PC-9 (cell line): ENCODE measurements around the gene ALK. TPM values are rescaled to one million over a fixed set of nuclear protein-coding genes. Genes with fewer than 3 reads are reported as not detected.

Source experiments
- BruUV-seq: library from RNA; stranded (reverse); fragments of 400-500 nt; replicated peaks from 2 replicates; lab custom pipeline; 2021; lab: Mats Ljungman, UMichigan
- CTCF ChIA-PET: fragments of 300-600 bp; sonication (Branson Sonifier 250); formaldehyde crosslinking; loops from one replicate; lab custom pipeline; 2022; ENCODE audit warnings: antibody characterized with exemption; lab: Charles Lee
- POLR2A ChIA-PET: fragments of 300-600 bp; sonication (Branson Sonifier 250); formaldehyde crosslinking; loops from one replicate; lab custom pipeline; 2022; ENCODE audit warnings: antibody characterized with exemption; ENCODE audit not compliant: unreplicated experiment; lab: Charles Lee
- DNase-seq, 2 experiments: peaks; one replicate each; pipeline versions ENCODE4 v3.0.0 to v3.0.0-alpha.2; 2015 to 2022; ENCODE audit warnings: mixed read lengths in 1 of 2
- H2AFZ ChIP-seq: fragments of 200-600 bp; sonication (generic); 2 replicates; pipeline ENCODE4 v1.8.1; 2017; ENCODE audit warnings: antibody characterized with exemption
- H3F3A ChIP-seq: fragments of 200-600 bp; sonication (generic); 2 replicates; pipeline ENCODE4 v1.8.1; 2017; ENCODE audit warnings: antibody characterized with exemption, mild to moderate bottlenecking, low read depth; ENCODE audit not compliant: insufficient read depth
- H3K27ac ChIP-seq: fragments of 200-600 bp; sonication (generic); 2 replicates; pipeline ENCODE4 v1.6.1; 2016; ENCODE audit warnings: mixed run types
- H3K27me3 ChIP-seq: fragments of 200-600 bp; sonication (generic); 2 replicates; pipeline ENCODE4 v1.6.1; 2016; ENCODE audit warnings: low read depth, mixed run types; ENCODE audit not compliant: insufficient read depth
- H3K36me3 ChIP-seq: fragments of 200-600 bp; sonication (generic); 2 replicates; pipeline ENCODE4 v1.6.1; 2016; ENCODE audit warnings: low read depth, mixed run types
- H3K4me1 ChIP-seq: fragments of 200-600 bp; sonication (generic); replicated peaks from 2 replicates; pipeline ENCODE4 v1.6.1; 2016; ENCODE audit warnings: mixed run types; ENCODE audit not compliant: insufficient read depth
- H3K4me2 ChIP-seq: fragments of 200-600 bp; sonication (generic); 2 replicates; pipeline ENCODE4 v1.6.1; 2017; ENCODE audit warnings: mixed run types
- H3K4me3 ChIP-seq: fragments of 200-600 bp; sonication (generic); 2 replicates; pipeline ENCODE4 v1.6.1; 2016; ENCODE audit warnings: mixed run types
- H3K79me2 ChIP-seq: fragments of 200-600 bp; sonication (generic); 2 replicates; pipeline ENCODE4 v1.6.1; 2017; ENCODE audit warnings: low read depth, mixed run types
- H3K9me2 ChIP-seq: fragments of 200-600 bp; sonication (generic); 2 replicates; pipeline ENCODE4 v1.8.1; 2017; ENCODE audit warnings: mild to moderate bottlenecking; ENCODE audit not compliant: insufficient read depth
- H3K9me3 ChIP-seq: fragments of 200-600 bp; sonication (generic); 2 replicates; pipeline ENCODE4 v1.8.1; 2016; ENCODE audit warnings: low read depth; ENCODE audit not compliant: insufficient read depth
- H4K20me1 ChIP-seq: fragments of 200-600 bp; sonication (generic); 2 replicates; pipeline ENCODE4 v1.8.1; 2017; ENCODE audit not compliant: insufficient read depth
- CTCF ChIP-seq: fragments of 200-600 bp; sonication (generic); conservative IDR thresholded peaks from 2 replicates; pipeline ENCODE4 v1.6.1; 2017; ENCODE audit warnings: mixed run types, antibody characterized with exemption, mild to moderate bottlenecking, moderate library complexity
- EZH2 ChIP-seq: fragments of 200-600 bp; sonication (generic); IDR thresholded peaks from 2 replicates; pipeline ENCODE4 v1.8.0; 2017; ENCODE audit warnings: antibody characterized with exemption, low read depth
- intact Hi-C: fragments of 100-400 bp; cut with micrococcal nuclease; formaldehyde crosslinking; loops from one replicate; pipeline ENCODE4 v1.10.0; 2022; ENCODE audit not compliant: unreplicated experiment
- total RNA-seq: library from RNA; stranded (reverse); gene quantifications from 2 replicates; pipeline ENCODE4 v1.2.3, GENCODE V29; 2021

The ALK gene
- total RNA-seq, 1 experiment from 2014 or later, result not detected

- CTCF ChIA-PET, result no interaction called here
These were observed 345.2 kb downstream of the ALK start for GRCh38 chr2:29576231-29576630.

GRCh38 chr2:29575370-29575890 lies 346.0 kb downstream of the ALK start:
- Histone ChIP-seq H2AFZ (no peak overlapping the region), H3K4me2 (no peak overlapping the region), H3F3A (no peaks in the 10 kb centered on the region), H3K27ac (no peak overlapping the region), H3K9me3 (no peaks in the 10 kb centered on the region), H3K79me2 (no peaks in the 10 kb centered on the region), H3K36me3 (no peaks in the 10 kb centered on the region), H3K4me1 (no peaks in the 10 kb centered on the region), H4K20me1 (no peaks in the 10 kb centered on the region), H3K4me3 (no peak overlapping the region), H3K27me3 (peaks cover 98% of the 10 kb centered on the region), H3K9me2 (no peaks in the 10 kb centered on the region)
- intact Hi-C loops, result no loop called here
- TF ChIP-seq CTCF (no peak), EZH2 (no peak)
- no TSS peak for BruUV-seq
- no peak for DNase-seq
- ChIA-PET POLR2A (no interaction called here), CTCF (no interaction called here)

More at GRCh38 chr2:29576231-29576630, 345.2 kb downstream of the ALK start:
- H2AFZ ChIP-seq, result no peak overlapping the region
- no peaks in the 10 kb centered on the region for H3K9me3 ChIP-seq
- no peaks in the 10 kb centered on the region for H3K79me2 ChIP-seq
- H4K20me1 ChIP-seq, result no peaks in the 10 kb centered on the region
- POLR2A ChIA-PET, result no interaction called here
- H3K4me2 ChIP-seq, result no peak overlapping the region
- no TSS peak for BruUV-seq
- intact Hi-C loops, result no loop called here
- H3K36me3 ChIP-seq, result no peaks in the 10 kb centered on the region
- no peaks in the 10 kb centered on the region for H3K9me2 ChIP-seq
- H3K27me3 ChIP-seq, result peaks cover 98% of the 10 kb centered on the region
- H3K4me1 ChIP-seq, result no peaks in the 10 kb centered on the region
- no peak for DNase-seq
- no peak overlapping the region for H3K27ac ChIP-seq
- no peaks in the 10 kb centered on the region for H3F3A ChIP-seq
- no peak for TF ChIP-seq EZH2
- no peak for TF ChIP-seq CTCF
- no peak overlapping the region for H3K4me3 ChIP-seq

- peaks cover 91% of the 10 kb centered on the region for H3K27me3 ChIP-seq
These were observed 347.8 kb downstream of the ALK start for GRCh38 chr2:29573612-29574011.

More at GRCh38 chr2:29573612-29574011, 347.8 kb downstream of the ALK start:
- Histone ChIP-seq H3K4me3 (no peak overlapping the region), H3K36me3 (no peaks in the 10 kb centered on the region), H3K4me2 (no peak overlapping the region), H3K9me3 (no peaks in the 10 kb centered on the region), H3K9me2 (no peaks in the 10 kb centered on the region), H4K20me1 (no peaks in the 10 kb centered on the region), H3K4me1 (no peaks in the 10 kb centered on the region), H3K27ac (no peak overlapping the region), H3F3A (no peaks in the 10 kb centered on the region), H3K79me2 (no peaks in the 10 kb centered on the region), H2AFZ (no peak overlapping the region)
- CTCF ChIA-PET, result no interaction called here
- BruUV-seq, result no TSS peak
- no peak for DNase-seq
- POLR2A ChIA-PET, result no interaction called here
- intact Hi-C loops, result no loop called here
- no peak for TF ChIP-seq EZH2
- no peak for TF ChIP-seq CTCF
